ENCODE results near the gene LACTB. TPM values are rescaled to one million over a fixed set of nuclear protein-coding genes. Genes with fewer than 3 reads are reported as not detected.

Gene LACTB
- total and polyA plus RNA-seq, 2 of the 13 experiments (the other 11 are each of a cell fraction or from before 2014, with no cell fraction given): 14.8 to 23.0 TPM

DNA sequence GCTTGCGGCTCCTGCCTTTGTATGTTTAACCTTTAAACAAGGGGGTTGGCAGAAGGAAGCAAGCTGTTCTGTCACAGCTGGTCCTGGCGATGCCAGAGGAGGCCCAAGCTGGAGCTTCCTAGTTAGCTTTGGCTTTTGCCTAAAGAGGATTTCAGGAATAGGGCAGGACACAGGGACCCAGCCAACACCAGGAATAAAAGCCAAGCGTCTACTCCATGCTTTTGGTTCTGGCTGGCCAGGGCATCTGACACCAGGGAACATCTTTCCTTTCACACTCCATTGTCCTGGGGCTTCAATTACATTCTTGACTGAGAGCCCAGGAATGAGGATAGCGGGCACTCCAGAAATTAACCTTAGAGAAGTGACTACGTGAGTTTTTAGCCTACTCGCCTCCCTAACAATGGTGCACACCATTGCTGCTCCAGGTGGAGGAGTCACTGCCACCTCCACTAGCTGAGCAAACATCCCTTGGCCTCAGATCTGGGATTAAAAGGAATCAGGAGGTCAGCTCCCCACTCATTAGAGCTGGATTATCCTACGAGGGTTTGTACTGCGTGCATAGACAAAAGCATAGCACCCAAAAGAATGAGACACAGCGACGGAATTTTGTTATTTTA is 40.9 kb upstream of the LACTB start (continued):
- TF ChIP-seq, protein P1, sequence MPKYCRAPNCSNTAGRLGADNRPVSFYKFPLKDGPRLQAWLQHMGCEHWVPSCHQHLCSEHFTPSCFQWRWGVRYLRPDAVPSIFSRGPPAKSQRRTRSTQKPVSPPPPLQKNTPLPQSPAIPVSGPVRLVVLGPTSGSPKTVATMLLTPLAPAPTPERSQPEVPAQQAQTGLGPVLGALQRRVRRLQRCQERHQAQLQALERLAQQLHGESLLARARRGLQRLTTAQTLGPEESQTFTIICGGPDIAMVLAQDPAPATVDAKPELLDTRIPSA (CRISPR knock-in tag; IDR thresholded peaks at IDR 0.05; ENCODE audit: borderline replicate concordance): no peak

DNA sequence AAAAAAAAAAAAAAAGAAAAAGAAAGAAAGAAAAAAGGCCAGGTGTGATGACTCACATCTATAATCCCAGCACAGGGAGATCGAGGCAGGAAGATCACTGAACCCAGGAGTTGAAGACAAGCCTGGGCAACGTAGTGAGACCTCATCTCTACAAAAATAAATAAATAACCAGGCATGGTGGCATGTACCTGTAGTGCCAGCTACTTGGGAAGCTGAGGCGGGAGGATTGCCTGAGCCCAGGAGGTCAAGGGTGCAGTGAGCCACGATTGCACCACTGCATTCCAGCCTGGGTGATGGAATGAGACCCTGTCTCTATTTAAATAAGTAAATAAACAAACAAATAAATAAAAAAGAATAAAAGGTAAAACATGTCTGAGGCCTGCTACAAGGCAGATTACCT is 39.3 kb upstream of the LACTB start:
- POLR2A ChIA-PET: interaction anchor here (1.1 to 4.9 kb wide), 6 partner anchors 9 to 55 kb away, joined by 3 to 32 read pairs (median 7); no protein-coding TSS in a partner anchor
- no peak for ATAC-seq
- no peak for TF ChIP-seq KAT2B (IDR thresholded peaks at IDR 0.05; ENCODE audit: borderline replicate concordance, low read depth, low read length)
- TF ChIP-seq POLR2AphosphoS5 (IDR thresholded peaks at IDR 0.05; ENCODE audit: low read depth, low read length): no peak
- TF ChIP-seq, protein P2, sequence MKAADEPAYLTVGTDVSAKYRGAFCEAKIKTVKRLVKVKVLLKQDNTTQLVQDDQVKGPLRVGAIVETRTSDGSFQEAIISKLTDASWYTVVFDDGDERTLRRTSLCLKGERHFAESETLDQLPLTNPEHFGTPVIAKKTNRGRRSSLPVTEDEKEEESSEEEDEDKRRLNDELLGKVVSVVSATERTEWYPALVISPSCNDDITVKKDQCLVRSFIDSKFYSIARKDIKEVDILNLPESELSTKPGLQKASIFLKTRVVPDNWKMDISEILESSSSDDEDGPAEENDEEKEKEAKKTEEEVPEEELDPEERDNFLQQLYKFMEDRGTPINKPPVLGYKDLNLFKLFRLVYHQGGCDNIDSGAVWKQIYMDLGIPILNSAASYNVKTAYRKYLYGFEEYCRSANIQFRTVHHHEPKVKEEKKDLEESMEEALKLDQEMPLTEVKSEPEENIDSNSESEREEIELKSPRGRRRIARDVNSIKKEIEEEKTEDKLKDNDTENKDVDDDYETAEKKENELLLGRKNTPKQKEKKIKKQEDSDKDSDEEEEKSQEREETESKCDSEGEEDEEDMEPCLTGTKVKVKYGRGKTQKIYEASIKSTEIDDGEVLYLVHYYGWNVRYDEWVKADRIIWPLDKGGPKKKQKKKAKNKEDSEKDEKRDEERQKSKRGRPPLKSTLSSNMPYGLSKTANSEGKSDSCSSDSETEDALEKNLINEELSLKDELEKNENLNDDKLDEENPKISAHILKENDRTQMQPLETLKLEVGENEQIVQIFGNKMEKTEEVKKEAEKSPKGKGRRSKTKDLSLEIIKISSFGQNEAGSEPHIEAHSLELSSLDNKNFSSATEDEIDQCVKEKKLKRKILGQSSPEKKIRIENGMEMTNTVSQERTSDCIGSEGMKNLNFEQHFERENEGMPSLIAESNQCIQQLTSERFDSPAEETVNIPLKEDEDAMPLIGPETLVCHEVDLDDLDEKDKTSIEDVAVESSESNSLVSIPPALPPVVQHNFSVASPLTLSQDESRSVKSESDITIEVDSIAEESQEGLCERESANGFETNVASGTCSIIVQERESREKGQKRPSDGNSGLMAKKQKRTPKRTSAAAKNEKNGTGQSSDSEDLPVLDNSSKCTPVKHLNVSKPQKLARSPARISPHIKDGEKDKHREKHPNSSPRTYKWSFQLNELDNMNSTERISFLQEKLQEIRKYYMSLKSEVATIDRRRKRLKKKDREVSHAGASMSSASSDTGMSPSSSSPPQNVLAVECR (CRISPR knock-in tag; IDR thresholded peaks at IDR 0.05; ENCODE audit: borderline replicate concordance): no peak
- no peak for TF ChIP-seq CREB1 (IDR thresholded peaks at IDR 0.05)
- no peak for TF ChIP-seq CREB1 (CRISPR knock-in tag; IDR thresholded peaks at IDR 0.05)
- TF ChIP-seq, protein P3, sequence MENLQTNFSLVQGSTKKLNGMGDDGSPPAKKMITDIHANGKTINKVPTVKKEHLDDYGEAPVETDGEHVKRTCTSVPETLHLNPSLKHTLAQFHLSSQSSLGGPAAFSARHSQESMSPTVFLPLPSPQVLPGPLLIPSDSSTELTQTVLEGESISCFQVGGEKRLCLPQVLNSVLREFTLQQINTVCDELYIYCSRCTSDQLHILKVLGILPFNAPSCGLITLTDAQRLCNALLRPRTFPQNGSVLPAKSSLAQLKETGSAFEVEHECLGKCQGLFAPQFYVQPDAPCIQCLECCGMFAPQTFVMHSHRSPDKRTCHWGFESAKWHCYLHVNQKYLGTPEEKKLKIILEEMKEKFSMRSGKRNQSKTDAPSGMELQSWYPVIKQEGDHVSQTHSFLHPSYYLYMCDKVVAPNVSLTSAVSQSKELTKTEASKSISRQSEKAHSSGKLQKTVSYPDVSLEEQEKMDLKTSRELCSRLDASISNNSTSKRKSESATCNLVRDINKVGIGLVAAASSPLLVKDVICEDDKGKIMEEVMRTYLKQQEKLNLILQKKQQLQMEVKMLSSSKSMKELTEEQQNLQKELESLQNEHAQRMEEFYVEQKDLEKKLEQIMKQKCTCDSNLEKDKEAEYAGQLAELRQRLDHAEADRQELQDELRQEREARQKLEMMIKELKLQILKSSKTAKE (CRISPR knock-in tag; IDR thresholded peaks at IDR 0.05; ENCODE audit: borderline replicate concordance): no peak
- no peak for TF ChIP-seq ZNF260 (CRISPR knock-in tag; IDR thresholded peaks at IDR 0.05; ENCODE audit: borderline replicate concordance, low read depth)
- TF ChIP-seq, protein P4, sequence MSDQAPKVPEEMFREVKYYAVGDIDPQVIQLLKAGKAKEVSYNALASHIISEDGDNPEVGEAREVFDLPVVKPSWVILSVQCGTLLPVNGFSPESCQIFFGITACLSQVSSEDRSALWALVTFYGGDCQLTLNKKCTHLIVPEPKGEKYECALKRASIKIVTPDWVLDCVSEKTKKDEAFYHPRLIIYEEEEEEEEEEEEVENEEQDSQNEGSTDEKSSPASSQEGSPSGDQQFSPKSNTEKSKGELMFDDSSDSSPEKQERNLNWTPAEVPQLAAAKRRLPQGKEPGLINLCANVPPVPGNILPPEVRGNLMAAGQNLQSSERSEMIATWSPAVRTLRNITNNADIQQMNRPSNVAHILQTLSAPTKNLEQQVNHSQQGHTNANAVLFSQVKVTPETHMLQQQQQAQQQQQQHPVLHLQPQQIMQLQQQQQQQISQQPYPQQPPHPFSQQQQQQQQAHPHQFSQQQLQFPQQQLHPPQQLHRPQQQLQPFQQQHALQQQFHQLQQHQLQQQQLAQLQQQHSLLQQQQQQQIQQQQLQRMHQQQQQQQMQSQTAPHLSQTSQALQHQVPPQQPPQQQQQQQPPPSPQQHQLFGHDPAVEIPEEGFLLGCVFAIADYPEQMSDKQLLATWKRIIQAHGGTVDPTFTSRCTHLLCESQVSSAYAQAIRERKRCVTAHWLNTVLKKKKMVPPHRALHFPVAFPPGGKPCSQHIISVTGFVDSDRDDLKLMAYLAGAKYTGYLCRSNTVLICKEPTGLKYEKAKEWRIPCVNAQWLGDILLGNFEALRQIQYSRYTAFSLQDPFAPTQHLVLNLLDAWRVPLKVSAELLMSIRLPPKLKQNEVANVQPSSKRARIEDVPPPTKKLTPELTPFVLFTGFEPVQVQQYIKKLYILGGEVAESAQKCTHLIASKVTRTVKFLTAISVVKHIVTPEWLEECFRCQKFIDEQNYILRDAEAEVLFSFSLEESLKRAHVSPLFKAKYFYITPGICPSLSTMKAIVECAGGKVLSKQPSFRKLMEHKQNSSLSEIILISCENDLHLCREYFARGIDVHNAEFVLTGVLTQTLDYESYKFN (CRISPR knock-in tag; conservative IDR thresholded peaks at IDR 0.05): peak; percentile 32; the same call in 1 of the 2 replicates
- peak; percentile 58 for TF ChIP-seq RARA (CRISPR knock-in tag; IDR thresholded peaks at IDR 0.05)
- TF ChIP-seq SPEN (CRISPR knock-in tag; IDR thresholded peaks at IDR 0.05; ENCODE audit: low read depth): no peak

More for the DNA sequence above, 39.3 kb upstream of the LACTB start:
- DNase-seq (ENCODE audit: low spot score) (peak; percentile 36), FAIRE-seq (no peak)
- 6% methylated on average over 3 of the region's 4 CpGs for WGBS (ENCODE audit: low lambda C conversion rate)
- Histone ChIP-seq H3K79me2 (ENCODE audit: insufficient read depth, low read length) (no peaks in the 10 kb centered on the region), H3K36me3 (replicated peaks in 1 of 2; ENCODE audit: control insufficient read depth in 1 of 2, insufficient read depth in 2 of 2, low read length in 2 of 2) (no peaks in the 10 kb centered on the region), H3K4me3 (replicated peaks in 1 of 3; ENCODE audit: insufficient read depth in 1 of 3, low read depth in 2 of 3, low read length in 3 of 3) (peak overlapping the region in 1 of 3 experiments; percentile 24; a peak in 2 of 6 replicates), H3K4me2 (ENCODE audit: low read depth, low read length) (peak overlapping the region; percentile 46), H3K9me3 (ENCODE audit: low read length) (no peaks in the 10 kb centered on the region), H3K4me1 (ENCODE audit: insufficient read depth, low read length) (peaks cover 76% of the 10 kb centered on the region), H3K27me3 (ENCODE audit: control insufficient read depth in 1 of 2, insufficient read depth in 2 of 2, low read length in 2 of 2) (no peaks in the 10 kb centered on the region), H3K27ac (ENCODE audit: extremely low read length, insufficient read depth, low read length) (peak overlapping the region; percentile 76), H4K20me1 (ENCODE audit: insufficient read depth, low read length) (no peaks in the 10 kb centered on the region), H2AFZ (ENCODE audit: low read length) (no peak overlapping the region), H3K9ac (ENCODE audit: insufficient read depth, low read depth, low read length) (no peak overlapping the region; the same call in none of the 2 replicates)
- in situ Hi-C loops (cut with HindIII; ENCODE audit: extremely low pct_ligation_motif_present, low pct_unique_long_range_greater_than_20kb) (no loop called here), intact Hi-C loops (cut with micrococcal nuclease; ENCODE audit: unreplicated experiment) (no loop called here)
- CTCF ChIA-PET (ENCODE audit: low intra/inter-chr PET ratio, low total read pairs): no interaction called here
- no TSS peak for BruUV-seq (replicated peaks)

Data from HepG2 (cell line).